ENCODE measurements around the gene ZFP91.

DNA sequence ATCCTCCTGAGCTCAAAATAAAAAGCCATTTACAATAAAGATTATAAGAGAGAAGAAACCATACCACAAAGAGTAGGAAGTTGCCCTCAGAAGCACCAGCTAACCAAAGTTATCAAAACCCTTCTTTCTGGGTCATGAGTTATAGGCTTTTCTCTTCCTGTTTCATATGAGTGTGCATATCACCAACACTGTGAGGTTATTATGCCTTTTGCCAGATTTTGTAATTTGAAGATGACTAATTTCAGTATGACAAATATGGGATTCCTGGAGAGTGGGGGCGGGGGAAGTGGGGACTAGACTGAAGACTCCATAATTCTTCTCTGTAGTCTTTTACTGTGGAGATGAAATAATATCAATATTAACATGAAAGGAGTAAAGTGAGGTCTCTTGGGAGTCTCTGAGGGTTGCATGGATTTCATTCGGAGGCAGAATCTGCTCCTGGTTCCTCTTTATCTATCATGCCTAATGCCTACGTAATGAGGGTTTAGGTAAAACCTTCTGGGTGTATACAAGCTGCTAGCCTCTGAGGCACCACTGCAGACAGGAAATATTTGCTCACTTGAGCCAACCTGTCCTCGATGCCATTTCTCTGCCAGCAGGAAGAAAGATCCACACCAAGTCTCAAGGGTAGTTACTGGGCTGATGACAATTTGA lies 5.3 kb upstream of the ZFP91 start:
- TF ChIP-seq, protein P1, sequence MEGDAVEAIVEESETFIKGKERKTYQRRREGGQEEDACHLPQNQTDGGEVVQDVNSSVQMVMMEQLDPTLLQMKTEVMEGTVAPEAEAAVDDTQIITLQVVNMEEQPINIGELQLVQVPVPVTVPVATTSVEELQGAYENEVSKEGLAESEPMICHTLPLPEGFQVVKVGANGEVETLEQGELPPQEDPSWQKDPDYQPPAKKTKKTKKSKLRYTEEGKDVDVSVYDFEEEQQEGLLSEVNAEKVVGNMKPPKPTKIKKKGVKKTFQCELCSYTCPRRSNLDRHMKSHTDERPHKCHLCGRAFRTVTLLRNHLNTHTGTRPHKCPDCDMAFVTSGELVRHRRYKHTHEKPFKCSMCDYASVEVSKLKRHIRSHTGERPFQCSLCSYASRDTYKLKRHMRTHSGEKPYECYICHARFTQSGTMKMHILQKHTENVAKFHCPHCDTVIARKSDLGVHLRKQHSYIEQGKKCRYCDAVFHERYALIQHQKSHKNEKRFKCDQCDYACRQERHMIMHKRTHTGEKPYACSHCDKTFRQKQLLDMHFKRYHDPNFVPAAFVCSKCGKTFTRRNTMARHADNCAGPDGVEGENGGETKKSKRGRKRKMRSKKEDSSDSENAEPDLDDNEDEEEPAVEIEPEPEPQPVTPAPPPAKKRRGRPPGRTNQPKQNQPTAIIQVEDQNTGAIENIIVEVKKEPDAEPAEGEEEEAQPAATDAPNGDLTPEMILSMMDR (IDR thresholded peaks at IDR 0.05), result no peak
- peak in 1 of 2 donors; percentile 16 for TF ChIP-seq POLR2A (IDR thresholded peaks at IDR 0.05)

Data from adrenal gland (tissue), 5 donors.